ENCODE measurements around the gene STK38L.

DNA sequence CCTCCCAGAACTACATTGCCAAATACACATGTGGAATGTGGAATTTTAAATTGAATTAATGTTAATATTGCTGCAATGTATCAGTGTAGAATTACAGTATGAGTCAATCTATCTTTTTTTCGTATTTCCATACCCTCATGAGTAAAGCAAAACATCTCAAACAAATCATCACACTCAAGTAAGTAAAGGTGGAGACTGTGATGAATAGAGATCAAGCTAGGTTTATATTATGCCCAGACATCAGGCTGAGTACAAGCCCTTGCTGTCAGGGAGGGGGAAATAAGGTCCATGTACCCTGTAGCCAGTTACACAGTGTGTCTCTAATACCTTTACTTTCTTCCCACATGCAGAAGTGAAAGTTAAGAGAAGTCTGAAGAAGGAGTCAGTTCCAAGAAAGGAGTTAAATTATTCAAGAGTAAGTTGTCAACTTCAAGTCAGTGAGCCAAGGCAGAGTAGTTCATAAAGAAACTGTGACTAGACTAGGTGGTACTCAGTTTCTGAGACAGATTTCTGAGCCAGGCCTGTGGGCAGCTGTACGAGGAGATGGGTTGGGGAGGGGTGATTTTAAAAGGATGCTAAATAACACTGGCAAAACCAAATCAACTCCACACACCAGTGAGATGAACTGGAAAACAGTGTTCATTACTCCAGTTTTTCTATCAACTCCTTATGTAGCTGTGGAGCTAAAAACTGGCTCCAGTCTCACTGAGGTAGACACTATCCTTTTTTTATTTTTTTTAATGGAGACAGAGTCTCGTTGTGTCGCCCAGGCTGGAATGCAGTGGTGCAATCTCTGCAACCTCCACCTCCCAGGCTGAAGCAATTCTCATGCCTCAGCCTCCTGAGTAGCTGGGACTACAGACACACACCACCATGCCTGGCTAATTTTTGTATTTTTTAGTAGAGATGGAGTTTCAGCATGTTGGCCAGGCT, 23.8 kb upstream of the STK38L start:
- TF ChIP-seq, protein P1, sequence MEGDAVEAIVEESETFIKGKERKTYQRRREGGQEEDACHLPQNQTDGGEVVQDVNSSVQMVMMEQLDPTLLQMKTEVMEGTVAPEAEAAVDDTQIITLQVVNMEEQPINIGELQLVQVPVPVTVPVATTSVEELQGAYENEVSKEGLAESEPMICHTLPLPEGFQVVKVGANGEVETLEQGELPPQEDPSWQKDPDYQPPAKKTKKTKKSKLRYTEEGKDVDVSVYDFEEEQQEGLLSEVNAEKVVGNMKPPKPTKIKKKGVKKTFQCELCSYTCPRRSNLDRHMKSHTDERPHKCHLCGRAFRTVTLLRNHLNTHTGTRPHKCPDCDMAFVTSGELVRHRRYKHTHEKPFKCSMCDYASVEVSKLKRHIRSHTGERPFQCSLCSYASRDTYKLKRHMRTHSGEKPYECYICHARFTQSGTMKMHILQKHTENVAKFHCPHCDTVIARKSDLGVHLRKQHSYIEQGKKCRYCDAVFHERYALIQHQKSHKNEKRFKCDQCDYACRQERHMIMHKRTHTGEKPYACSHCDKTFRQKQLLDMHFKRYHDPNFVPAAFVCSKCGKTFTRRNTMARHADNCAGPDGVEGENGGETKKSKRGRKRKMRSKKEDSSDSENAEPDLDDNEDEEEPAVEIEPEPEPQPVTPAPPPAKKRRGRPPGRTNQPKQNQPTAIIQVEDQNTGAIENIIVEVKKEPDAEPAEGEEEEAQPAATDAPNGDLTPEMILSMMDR (conservative IDR thresholded peaks at IDR 0.05; ENCODE audit: low read depth, low read length) = no peak
- no peak for TF ChIP-seq POLR2A (IDR thresholded peaks at IDR 0.05; ENCODE audit: low read depth, low read length)
- TF ChIP-seq MAZ (IDR thresholded peaks at IDR 0.05; ENCODE audit: borderline replicate concordance, low read depth, low read length) = no peak
- TF ChIP-seq, protein P2, sequence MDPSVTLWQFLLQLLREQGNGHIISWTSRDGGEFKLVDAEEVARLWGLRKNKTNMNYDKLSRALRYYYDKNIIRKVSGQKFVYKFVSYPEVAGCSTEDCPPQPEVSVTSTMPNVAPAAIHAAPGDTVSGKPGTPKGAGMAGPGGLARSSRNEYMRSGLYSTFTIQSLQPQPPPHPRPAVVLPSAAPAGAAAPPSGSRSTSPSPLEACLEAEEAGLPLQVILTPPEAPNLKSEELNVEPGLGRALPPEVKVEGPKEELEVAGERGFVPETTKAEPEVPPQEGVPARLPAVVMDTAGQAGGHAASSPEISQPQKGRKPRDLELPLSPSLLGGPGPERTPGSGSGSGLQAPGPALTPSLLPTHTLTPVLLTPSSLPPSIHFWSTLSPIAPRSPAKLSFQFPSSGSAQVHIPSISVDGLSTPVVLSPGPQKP (IDR thresholded peaks at IDR 0.05; ENCODE audit: borderline replicate concordance, low read depth, low read length) = no peak

Data from IMR-90 (cell line).